H1 (cell line): ENCODE results near the gene MAPK11. TPM values are rescaled to one million over a fixed set of nuclear protein-coding genes. Genes with fewer than 3 reads are reported as not detected.

Source experiments
- BCL11A ChIP-seq, 2 experiments: IDR thresholded peaks; one replicate each; pipeline ENCODE4 v1.6.1; 2011; ENCODE audit warnings: low read depth in 2 of 2, low read length in 2 of 2, mild to moderate bottlenecking in 2 of 2
- EP300 ChIP-seq, 2 experiments: IDR thresholded peaks; 1 replicate in 1 of 2; 2 replicates in 1 of 2; pipeline ENCODE4 v1.6.1; 2011 to 2012; ENCODE audit warnings: low read depth in 2 of 2, low read length in 2 of 2, mild to moderate bottlenecking in 2 of 2, borderline replicate concordance in 1 of 2, inconsistent platforms in 1 of 2, moderate library complexity in 1 of 2
- JUN ChIP-seq: IDR thresholded peaks from 2 replicates; pipeline ENCODE4 v1.6.1; 2011; ENCODE audit warnings: low read depth, mild to moderate bottlenecking, improper control_type of control experiment, low read length
- PHF8 ChIP-seq: fragments of 200-600 bp; sonication (generic); conservative IDR thresholded peaks from 2 replicates; pipeline ENCODE4 v1.7.1; 2012; ENCODE audit warnings: low read depth, mild to moderate bottlenecking, inconsistent platforms, low read length, moderate library complexity
- SRF ChIP-seq: IDR thresholded peaks from 2 replicates; pipeline ENCODE4 v1.6.1; 2011; ENCODE audit warnings: mild to moderate bottlenecking, low read depth, low read length, moderate library complexity
- polyA plus RNA-seq, 7 experiments: library from polyadenylated mRNA; depleted of rRNA in 3 of 7; stranded (reverse) in 5 of 7; unstranded in 2 of 7; fragments of >200 nt in 5 of 7; fragments of 200-250 nt in 2 of 7; gene quantifications; 1 replicate in 5 of 7; 2 replicates in 1 of 7; 4 replicates in 1 of 7; pipeline versions ENCODE4 v1.2.1 to v1.2.3, GENCODE V29; 2011 to 2013; ENCODE audit warnings: missing spikeins in 2 of 7, mixed read lengths in 2 of 7
- total RNA-seq: library from RNA; stranded (reverse); fragmentation: NEBNext Ultra II Directional; extraction: Animal tissue kit (Norgen Biotek cat#: 25700); gene quantifications from 2 replicates; pipeline ENCODE4 v1.2.1, GENCODE V29; 2021

MAPK11 gene
- total and polyA plus RNA-seq, 2 of the 8 experiments (the other 6 are each of a cell fraction or from before 2014, with no cell fraction given): 0.70 to 1.5 TPM

DNA sequence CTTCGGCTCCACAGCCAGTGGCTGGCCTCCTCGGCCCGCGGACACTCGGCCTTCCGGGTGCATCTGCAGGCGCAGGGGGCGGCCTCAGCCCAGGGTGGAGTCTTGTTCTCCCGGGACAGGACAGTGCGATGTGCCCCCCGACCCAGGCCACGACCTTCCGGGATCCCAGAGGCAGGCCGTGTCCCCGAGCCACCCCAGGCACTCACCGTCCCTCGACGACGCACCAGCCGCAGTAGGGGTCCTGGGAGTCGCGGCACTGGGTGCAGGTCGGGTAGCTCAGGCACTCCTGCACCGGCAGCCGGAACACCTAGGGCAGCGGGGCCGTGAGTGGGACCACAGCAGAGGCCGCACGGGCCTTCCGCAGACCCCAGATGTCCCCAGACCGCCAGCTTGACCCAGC lies 17.6 kb upstream of the MAPK11 start (continued):
- TF ChIP-seq JUN (no peak), SRF (no peak), PHF8 (no peak), EP300 (IDR thresholded peaks at IDR 0.05; ENCODE audit: borderline replicate concordance in 1 of 2, low read depth in 2 of 2, low read length in 2 of 2) (no peak), BCL11A (IDR thresholded peaks at IDR 0.05; ENCODE audit: low read depth in 2 of 2, low read length in 2 of 2) (no peak)
